CD4-positive, alpha-beta T cell treated with Interleukin-4 for 1 hour (primary cell): ENCODE data around the gene NCKAP5.

Experiments used
- DNase-seq, 2 donors: peaks; one replicate each; pipeline ENCODE4 v3.0.0-alpha.2; 2020 to 2022

Gene NCKAP5

DNA sequence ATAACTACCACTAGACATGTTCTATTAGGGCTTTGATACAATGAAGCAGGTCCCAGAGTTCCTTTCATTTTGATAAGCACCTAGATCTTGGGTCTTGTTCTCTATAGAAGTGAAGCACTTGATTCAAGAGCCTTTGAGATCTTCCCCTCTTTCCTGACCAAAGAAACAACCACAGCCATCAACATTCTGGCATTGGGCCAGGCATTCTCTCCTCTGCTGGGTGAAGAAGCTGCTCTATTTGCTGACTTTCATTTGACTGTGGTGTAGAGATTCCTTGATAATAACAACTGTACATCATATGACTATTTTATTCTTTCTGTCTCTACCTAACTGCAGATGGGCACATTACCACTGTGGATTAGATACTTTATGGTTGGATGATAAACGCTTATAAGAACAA lies 801.7 kb downstream of the NCKAP5 start:
- no peak for DNase-seq

DNA sequence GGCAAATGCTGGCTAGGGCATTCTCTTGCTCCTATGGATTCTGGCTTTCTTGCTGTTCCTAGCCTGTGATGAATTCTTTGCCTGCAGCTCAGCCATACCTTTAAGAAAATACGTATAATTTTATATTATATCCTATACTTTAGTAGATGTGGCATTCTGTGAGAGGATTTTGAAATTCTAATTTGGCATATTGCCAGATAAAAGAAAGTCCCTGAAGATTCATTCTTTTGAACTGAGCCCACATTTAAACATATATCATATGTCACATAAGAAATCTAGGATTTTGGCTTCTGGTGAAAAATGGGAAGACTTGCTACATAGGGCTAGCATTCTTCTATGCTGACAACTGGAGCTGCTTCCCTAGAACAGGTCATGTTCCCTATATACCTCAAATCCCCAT lies 806.8 kb downstream of the NCKAP5 start:
- no peak for DNase-seq

DNA sequence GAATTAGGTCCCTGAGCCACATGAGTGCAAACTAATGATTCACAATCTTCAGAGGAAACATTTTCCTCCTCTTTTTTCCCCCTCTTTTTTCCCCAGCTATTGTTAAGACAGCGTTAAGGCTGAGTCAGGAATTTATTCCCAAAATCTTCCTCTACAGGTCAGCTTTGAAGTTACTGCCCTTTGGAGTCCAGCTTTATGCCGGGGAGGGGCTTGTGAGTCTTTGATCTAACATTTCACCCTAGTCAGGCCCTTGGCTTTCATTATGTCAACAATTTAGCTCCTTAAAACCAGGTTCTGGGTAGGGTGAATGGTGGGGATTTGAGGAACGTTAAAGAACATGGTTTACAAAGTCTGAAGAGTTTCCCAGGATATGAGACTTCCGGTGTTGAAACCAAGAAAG lies 807.3 kb downstream of the NCKAP5 start:
- no peak for DNase-seq

DNA sequence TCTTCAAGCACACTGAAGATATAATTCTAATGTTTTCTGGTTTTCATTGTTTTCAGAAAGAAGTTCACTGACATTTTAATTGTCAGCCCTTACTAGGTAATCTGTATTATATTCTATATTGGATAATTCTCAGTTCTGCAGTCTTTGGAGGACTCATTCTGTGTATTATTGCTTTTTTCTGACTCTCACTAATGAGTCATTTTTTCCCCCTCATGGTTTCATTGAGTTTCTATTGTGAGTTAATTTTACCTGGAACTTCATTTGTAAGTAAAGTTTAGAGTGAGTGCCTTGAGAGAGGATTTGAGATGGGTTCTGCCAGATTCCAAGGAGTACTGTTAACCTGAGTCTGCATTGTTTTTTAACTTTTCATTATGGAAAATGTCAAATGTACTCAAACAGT lies 807.9 kb downstream of the NCKAP5 start:
- no peak for DNase-seq

DNA sequence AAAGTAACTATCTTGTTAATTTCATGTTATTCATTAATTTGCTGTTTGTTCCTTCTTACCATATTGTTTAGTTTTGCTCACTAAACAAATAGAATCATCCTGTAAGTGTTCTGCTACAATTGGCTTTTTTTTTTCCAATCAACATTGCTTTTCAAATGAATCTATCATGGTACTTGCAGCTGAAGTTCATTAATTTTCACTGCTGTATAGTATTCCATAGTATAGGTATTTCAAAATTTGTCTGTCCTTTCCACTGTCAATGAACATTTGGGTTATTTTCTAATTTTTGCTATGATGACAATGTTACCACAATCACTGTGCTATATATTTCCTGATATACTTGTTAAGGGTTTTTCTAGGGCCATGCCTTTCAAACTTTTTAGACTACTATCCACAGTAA lies 809.3 kb downstream of the NCKAP5 start:
- DNase-seq: no peak

DNA sequence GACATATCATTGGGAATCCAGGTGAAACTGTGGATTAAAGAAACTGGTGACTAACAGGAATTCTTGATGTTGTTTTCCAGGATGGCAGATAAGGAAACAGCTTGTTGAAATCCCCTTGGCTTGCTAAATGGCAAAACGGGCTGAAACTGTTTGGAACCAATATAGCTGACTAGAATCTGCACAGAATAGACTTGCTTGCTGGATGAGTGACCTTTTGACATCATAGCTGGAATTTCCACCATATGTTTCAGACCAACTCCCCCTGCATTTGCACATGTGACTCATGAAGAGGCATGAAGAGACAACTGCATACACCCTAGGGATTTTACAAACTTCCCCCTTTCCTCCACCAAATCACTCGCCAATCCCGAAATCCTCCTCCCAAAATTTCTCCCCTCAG lies 810.6 kb downstream of the NCKAP5 start:
- no peak for DNase-seq

DNA sequence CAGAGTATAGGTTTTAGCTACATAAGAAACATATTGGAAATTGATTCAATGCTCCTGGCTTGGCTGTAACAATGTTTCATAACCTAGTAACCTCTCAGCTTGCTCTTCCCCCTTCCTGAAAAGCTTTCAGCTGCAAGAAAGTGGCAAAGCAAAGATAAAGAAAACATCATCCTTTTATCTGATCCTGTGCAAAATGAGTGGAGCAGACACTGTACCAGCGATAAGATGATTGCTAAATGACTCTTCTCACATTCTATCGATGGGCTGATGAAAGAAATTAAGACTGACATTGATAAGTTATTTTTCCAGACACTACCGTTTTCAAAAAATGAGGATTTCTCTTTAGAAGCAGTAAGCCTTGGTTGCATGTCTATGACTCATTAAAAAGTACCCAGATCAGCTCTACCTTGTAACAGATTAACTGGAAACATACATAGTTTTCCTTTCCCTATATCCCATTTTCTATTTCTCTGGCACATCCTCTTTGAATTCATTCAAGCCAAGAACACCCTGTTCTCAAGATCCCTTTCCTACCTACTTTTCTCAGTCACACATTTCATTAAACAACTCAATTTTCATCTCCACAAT lies 811.2 kb downstream of the NCKAP5 start:
- DNase-seq: no peak

DNA sequence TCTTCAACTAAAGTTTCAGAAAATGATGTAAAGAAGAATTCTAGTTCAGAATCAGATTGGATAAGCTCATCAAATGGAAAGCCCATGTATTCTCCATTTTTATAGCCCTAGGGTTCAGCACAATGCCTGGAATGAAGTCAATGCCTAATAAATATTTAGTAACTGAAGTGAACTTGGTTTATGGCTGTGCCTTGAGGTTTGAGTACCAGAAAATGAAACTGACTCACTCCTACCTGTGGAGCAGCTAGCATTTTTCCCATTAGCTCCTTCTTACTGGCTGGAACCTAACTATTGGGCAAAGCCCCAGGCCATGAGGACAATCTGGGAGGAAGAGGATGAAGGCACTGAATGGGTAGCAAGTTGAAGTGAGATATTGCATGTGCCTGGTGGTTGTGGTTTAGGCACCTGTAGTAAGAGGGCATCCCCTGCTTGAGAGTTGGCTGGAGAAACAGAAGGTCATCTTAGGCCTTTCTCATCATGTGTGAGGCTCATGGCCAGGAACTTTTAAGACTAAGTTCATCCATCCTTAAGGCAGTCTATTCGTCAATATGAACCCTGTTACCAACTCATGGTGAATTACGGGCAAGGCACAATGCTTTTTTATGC lies 813.3 kb downstream of the NCKAP5 start:
- DNase-seq: no peak

DNA sequence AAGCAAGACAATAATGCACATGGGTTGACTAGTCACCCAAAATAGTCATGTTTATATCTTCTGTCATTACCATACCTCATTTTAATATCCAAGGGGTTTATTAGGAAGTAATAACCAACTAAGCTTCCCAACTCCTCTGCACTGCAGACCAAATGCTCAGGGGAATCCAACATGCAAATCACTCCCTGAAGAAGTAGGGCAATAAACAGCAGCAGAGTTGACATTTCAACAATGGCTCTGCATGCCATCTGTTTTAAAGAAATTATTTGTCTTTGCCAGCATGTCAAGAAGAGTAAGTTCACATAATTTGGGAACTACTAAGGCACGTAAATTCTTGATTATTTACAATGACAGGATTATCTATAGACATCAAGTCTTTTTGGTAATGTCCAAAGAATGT lies 813.9 kb downstream of the NCKAP5 start:
- no peak for DNase-seq

DNA sequence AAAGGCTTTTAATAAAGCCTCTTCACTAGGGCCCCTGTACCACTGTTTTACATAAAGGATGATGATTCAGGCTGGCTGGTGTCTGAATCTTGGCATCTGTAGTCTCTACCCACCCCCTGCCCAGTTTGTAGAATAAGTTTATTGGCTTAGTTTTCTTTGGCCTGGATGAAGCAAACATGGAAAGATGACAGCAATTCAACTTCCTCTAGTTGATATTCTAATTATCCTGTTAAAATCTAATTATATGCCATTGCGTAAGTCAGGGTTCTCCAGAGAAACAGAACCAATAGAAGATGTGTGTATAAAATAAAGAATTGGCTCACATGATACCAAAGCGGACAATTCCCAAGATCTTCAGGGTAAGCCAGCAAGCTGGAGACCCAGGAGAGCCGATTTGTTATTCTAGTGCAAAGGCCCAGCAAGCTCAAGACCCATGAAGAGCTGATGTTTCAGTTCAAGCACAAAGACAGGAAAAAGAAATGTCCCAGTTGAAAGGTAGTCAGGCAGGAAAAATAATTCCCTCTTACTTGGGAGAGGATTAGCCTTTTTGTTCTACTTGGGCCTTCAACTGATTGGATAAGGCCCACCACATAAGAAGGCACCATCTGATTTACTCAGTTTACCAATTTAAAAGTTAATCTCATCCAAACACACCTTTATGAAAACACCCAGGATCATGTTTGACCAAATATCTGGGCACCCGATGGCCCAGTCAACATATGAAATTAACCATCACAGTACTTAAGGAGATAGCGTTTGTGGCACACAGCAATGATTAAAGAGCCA lies 815.6 kb downstream of the NCKAP5 start:
- DNase-seq: no peak

DNA sequence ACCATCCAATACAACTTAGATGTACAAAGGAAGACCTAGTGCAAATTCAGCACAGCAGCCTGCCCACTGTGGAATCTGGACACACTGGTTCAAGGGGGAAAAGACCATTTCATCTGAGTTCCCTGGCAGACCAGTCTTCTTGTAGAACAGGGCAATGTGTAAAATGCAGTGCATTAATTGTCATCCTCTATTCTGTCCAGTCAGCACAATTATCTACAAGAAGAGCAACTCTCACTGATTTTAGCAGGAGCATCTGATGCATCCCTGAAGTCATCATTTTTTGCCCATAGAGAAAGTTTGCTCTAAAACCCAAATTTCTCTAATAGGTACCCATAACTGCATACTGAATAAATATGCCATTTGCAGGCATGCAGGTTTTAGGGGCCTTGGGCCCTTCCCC lies 816.4 kb downstream of the NCKAP5 start:
- no peak for DNase-seq

DNA sequence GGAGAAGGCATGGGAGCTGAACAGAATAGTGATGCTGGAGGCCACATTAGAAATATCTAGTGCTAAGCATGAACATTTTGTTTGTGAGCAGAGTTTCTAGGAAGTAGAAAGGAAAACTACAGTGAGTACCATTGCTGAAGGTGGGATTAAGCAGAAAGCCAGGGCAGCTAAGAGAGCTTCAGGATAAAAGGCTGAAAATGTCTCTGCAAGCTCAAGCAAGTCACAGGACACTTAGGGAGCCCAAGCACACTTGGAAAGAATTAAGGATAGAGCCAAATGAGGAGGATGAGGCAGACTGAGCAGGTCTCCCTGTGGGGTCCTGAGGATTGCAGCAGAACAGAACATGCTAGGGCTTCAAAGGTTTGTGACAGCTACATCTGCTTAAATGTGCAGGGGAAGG lies 817.7 kb downstream of the NCKAP5 start:
- DNase-seq: no peak

DNA sequence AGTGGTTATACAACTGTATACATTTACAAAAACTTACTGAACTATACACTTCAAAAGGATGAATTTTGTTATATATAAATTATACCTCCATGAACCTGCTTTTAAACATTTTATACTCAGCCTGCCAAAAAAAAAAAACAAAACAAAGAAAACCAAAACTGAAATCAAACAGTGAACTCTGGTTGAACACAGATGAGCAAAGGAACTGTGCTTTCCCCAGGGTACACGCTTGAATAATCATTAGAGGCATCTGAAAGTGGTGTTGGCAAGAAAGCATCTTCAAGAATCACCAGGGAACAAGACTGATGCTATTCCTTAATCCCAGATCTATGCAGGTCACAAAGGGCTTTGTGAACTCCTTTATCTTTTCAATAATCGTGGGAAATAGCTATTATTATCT lies 821.2 kb downstream of the NCKAP5 start:
- no peak for DNase-seq

DNA sequence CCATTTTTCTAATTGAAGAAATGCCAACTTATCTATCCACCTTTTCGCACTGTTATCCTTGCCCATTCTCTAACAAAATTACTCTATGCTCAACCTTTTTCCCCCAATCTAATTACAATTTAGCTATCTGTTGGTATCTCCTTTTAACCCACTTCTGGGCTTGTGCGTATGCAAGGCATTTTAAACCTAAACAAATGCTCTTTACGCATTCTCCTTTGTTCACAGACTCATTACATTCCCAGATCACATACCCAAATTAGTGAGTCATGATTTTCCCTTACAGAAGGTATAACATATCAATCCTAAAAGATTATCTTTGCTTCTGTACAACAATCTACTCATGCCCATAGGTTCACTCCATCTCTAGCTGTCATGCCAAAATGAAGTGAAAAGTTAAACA lies 826.5 kb downstream of the NCKAP5 start:
- DNase-seq: no peak

DNA sequence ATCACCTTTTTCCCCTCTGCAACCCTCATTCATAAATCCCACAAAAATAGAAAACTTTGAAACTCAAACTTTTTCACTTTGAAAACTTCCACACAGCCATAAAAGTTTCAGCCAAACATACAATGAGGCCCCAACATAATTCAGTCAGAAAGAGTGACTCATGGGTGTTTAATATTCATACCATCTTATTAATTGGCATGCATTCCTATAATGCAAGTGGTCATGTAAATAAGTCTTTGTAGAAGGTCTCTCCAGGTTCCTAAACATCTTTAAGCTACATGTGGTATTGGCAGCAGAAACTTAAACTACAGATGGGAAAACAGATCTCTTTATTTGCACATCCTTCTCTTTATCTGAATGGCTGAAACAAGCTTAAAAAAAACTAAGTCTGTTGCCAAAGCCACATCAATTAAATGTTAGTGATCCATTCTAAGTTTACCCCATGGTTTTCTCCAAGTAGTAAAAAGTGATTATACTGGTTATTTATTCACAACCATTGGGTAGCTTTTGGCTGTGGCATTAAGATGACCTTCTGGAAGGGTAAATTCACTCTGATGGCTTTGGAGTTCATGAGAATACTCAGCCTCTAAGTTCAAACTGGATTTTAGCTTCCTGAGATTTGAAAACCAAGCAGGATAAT lies 828.1 kb downstream of the NCKAP5 start:
- no peak for DNase-seq

DNA sequence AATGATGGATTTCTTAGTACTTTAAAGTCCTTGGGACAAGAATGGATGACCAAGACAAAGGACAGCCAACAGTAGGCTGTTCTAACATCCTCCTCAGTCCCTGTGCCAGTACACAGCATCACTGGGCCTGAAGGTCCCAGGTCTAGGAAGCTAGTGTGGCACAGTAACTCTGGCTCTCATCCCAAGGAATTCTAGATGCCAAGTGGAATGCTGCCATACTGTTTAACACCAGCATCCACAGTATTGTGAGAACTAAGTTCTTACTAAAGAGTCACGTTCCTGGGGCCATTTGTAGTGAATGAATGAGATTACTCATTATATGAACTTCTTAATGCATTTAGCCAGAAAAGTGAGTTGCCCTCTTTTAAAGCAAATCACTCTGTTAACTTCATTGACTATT lies 830.0 kb downstream of the NCKAP5 start:
- DNase-seq: no peak

DNA sequence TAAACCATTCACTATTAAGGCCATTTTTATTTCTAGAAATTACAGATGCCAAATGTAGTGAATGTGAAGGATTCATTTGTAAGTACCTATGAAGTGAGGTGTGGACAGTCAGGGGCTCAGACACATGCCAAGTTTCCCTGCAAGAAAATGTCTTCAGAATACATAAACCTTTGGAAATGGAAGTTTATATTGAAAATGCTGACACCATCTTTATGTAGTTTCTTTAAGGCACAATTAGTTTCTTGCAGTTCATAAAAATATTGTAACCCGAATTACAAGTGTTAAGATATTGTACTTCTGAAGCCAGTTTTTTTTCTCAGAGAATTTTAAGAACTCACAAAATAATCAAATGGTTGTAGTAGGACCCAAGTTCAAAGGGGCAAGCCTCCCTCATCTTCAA lies 832.2 kb downstream of the NCKAP5 start:
- DNase-seq: no peak

DNA sequence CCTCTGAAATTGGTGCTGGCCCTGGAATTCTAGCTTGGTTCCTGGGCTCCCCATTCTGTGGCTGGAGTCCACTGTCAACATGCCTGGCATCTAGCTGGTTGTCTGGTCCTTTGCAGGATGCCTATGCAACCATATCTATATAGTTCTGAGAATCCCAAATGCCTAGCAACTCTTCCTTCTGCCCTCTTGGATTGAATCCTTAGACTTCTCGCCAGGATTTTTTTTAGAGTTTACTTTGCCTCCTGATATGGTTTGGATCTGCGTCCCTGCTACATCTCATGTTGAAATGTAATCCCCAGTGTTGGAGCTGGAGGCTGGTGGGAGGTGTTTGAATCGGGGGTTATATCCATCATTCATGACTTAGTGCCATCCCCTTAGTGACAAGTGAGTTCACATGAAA lies 833.3 kb downstream of the NCKAP5 start:
- DNase-seq: no peak

DNA sequence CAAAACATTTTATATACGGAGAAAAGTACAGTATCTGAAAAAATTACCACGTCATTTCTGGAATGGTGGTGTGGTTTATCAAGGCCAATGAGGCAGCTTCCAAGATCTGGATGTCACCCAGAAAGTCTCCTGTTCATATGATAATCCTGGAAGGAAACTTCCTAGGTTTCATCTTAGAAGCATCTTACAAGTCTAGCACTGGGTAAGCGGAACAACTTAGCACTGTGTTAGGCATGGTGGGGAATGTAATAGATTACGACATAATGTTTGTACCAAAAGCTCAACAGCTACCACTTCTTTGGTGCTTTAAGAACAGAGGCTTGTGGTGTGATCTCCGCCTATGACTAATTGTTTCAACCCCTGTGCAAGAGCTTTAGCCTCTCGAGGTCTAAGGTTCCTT lies 835.2 kb downstream of the NCKAP5 start:
- no peak for DNase-seq

DNA sequence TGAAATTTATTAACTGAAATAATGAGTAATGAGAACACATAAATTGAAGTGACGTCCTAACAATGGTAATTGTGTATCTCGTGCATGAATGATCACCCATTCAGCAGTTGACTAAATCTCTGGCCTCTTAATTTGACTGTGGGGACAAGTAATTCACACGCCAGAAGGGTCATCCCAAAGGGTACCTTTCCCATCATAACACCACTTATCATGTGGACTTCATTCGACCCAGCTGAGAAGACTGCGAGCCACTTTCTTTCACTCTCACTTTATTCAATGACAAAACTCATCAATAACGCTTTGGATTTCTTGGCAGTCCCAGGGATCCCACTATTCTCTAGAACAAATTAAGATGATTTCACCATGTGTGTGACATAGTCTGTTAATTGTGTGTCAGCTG lies 835.6 kb downstream of the NCKAP5 start:
- DNase-seq: no peak

DNA sequence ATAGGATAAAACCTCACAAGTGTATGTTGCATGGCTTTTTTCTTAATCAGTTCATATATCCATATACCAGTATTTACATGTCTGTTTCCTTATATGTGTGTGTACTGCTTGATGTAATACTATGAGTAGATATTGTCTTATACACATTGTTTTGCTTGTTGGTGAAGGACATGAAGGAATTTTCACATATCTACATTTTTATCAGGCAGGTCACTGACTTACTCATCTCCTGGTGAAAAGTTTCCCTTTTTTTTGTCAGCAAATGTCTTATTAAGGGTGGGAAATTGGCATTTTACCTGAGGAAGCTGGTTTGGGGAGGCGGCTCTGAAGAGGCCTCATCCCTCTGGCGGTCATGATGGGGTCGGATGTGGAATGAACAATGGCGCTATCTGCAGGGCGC lies 836.8 kb downstream of the NCKAP5 start:
- DNase-seq: no peak

DNA sequence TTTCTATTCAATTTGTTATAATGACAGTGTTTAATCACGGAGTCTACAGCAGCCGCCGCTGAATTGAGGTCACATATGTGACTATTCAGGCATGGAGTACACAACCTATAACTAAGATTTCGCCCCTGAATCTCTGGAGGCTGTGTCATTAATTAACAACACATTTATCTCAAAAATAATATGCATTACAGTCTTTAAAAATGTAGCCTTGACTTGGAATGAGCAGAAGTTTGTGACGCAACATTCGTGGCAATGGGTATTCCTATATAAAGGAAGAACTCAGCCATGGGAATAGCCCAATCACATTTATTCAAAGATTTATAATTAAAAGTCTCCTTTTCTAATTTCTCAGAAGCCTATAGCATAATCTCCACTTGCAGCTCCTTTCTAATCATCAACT lies 837.7 kb downstream of the NCKAP5 start:
- no peak for DNase-seq

DNA sequence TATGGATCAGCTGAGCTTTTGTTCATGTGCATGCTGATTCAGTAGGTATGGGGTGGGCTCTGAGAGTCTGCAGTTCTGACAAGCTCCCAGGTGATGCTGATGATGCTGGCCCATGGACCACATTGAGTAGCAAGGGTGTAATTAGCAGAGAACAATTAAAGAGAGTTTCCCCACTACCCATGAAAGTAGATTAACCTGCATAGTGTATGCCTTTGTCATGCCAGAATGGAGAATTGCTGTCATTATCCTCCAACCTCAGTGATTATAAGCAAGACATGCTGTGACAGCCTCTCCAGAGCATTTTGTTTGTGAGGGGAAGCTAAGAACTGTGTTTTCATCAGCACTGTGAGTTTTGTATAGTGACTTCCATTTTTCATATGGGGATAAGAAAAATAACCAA lies 838.7 kb downstream of the NCKAP5 start:
- DNase-seq: no peak

DNA sequence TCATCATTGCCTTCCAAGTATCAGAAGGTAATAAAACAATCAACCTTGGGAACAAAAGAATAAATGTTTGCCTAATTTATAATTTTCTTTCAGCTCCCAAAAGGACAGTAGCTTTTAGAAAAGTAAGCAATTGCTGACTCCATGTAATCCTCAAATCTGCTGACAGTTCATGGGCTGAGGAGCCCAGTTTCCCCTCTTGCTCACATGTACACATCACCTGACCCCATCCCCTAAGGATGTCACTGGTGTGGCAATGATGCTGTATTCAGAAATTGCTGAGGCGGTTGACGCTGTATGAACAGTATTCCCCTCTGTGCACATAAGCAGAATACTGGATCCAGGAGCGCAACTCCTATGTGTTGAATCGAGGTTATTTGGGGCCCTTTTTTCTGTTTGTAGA lies 842.1 kb downstream of the NCKAP5 start:
- no peak for DNase-seq
